C4-2B (cell line): ENCODE data around the gene MFGE8.

Experiments used
- H3K27ac ChIP-seq: fragments of 450-650 bp; 2 replicates; pipeline ENCODE4 v1.5.1; 2017
- CTCF ChIP-seq: fragments of 450-650 bp; conservative IDR thresholded peaks from 2 replicates; pipeline ENCODE4 v1.5.1; 2017; ENCODE audit warnings: mild to moderate bottlenecking
- ZFX ChIP-seq: fragments of 450-650 bp; IDR thresholded peaks from 2 replicates; pipeline ENCODE4 v1.6.1; 2017

The MFGE8 gene

GRCh38 chr15:88913850-88914169 lies 631 bp upstream of the MFGE8 start:
- no peak overlapping the region for H3K27ac ChIP-seq

GRCh38 chr15:88912500-88912921 lies 668 bp downstream of the MFGE8 start:
- H3K27ac ChIP-seq = peak overlapping the region; percentile 59; the same call in 1 of the 2 replicates
- TF ChIP-seq ZFX (no peak), CTCF (no peak)

More at GRCh38 chr15:88913850-88914169, 631 bp upstream of the MFGE8 start:
- TF ChIP-seq CTCF (no peak), ZFX (no peak)

- H3K27ac ChIP-seq = no peak overlapping the region
- TF ChIP-seq ZFX = no peak
Measured at GRCh38 chr15:88911766-88912118, 1.4 kb downstream of the MFGE8 start.

- no peak overlapping the region for H3K27ac ChIP-seq
- TF ChIP-seq ZFX (no peak), CTCF (no peak)
Measured at GRCh38 chr15:88909956-88910831, 3.0 kb downstream of the MFGE8 start.

- TF ChIP-seq CTCF (no peak), ZFX (no peak)
- H3K27ac ChIP-seq = no peak overlapping the region
Measured at GRCh38 chr15:88908697-88909621, 4.2 kb downstream of the MFGE8 start.

- TF ChIP-seq CTCF (no peak), ZFX (no peak)
- H3K27ac ChIP-seq = no peak overlapping the region
Measured at GRCh38 chr15:88908123-88908522, 5.1 kb downstream of the MFGE8 start.

GRCh38 chr15:88907111-88907510 lies 6.1 kb downstream of the MFGE8 start:
- no peak for TF ChIP-seq ZFX
- no peak for TF ChIP-seq CTCF
- H3K27ac ChIP-seq = no peak overlapping the region
